Smooth muscle cell (in vitro differentiated cells): Measurements from ENCODE around the gene KSR2. TPM values are rescaled to one million over a fixed set of nuclear protein-coding genes. Genes with fewer than 3 reads are reported as not detected.

Source experiments
- DNase-seq: peaks from one replicate; lab custom pipeline; 2025; ENCODE audit not compliant: unreplicated experiment; lab: John Stamatoyannopoulos, UW
- H2AFZ ChIP-seq: fragments of 200-600 bp; sonication (generic); 2 replicates; pipeline ENCODE4 v1.6.0; 2016; ENCODE audit warnings: antibody characterized with exemption, low read depth, mild to moderate bottlenecking
- H3F3A ChIP-seq: fragments of 200-600 bp; sonication (generic); 2 replicates; pipeline ENCODE4 v1.6.0; 2017; ENCODE audit warnings: antibody characterized with exemption, low read depth
- H3K27ac ChIP-seq: fragments of 200-600 bp; sonication (generic); 2 replicates; pipeline ENCODE4 v1.5.1; 2016; ENCODE audit warnings: low read depth, mild to moderate bottlenecking
- H3K27me3 ChIP-seq: fragments of 200-600 bp; sonication (generic); 2 replicates; pipeline ENCODE4 v1.6.1; 2016; ENCODE audit warnings: low read depth, mild to moderate bottlenecking
- H3K36me3 ChIP-seq: fragments of 200-600 bp; sonication (generic); 2 replicates; pipeline ENCODE4 v1.5.1; 2016; ENCODE audit warnings: low read depth
- H3K4me1 ChIP-seq: fragments of 200-600 bp; sonication (generic); 2 replicates; pipeline ENCODE4 v1.5.1; 2016; ENCODE audit warnings: low read depth
- H3K4me2 ChIP-seq: fragments of 200-600 bp; sonication (generic); 2 replicates; pipeline ENCODE4 v1.6.0; 2016; ENCODE audit warnings: mild to moderate bottlenecking
- H3K4me3 ChIP-seq: fragments of 200-600 bp; sonication (generic); 2 replicates; pipeline ENCODE4 v1.5.1; 2016; ENCODE audit warnings: mild to moderate bottlenecking
- H3K79me2 ChIP-seq: fragments of 200-600 bp; sonication (generic); 2 replicates; pipeline ENCODE4 v1.6.0; 2016; ENCODE audit warnings: low read depth, mild to moderate bottlenecking
- H3K9ac ChIP-seq: fragments of 200-600 bp; sonication (generic); 2 replicates; pipeline ENCODE4 v1.6.0; 2016; ENCODE audit warnings: low read depth
- H3K9me3 ChIP-seq: fragments of 200-600 bp; sonication (generic); replicated peaks from 2 replicates; pipeline ENCODE4 v1.5.1; 2016; ENCODE audit warnings: low read depth
- H4K20me1 ChIP-seq: fragments of 200-600 bp; sonication (generic); 2 replicates; pipeline ENCODE4 v1.6.0; 2016; ENCODE audit warnings: low read depth
- CTCF ChIP-seq: fragments of 200-600 bp; sonication (generic); IDR thresholded peaks from 2 replicates; pipeline ENCODE4 v1.5.1; 2017; ENCODE audit warnings: borderline replicate concordance, mild to moderate bottlenecking, antibody characterized with exemption; ENCODE audit not compliant: insufficient read depth, poor library complexity, severe bottlenecking
- WGBS: methylation state at CpG from one replicate; pipeline ENCODE4 v1.1.7; 2016; ENCODE audit warnings: low lambda C conversion rate; 5-methylcytosine and 5-hydroxymethylcytosine counted together
- polyA plus RNA-seq: library from polyadenylated mRNA; unstranded; fragments of >200 nt; fragmentation: Nextera tagmentation; extraction: Ambion mirVana; gene quantifications from 2 replicates; pipeline ENCODE4 v1.2.1, GENCODE V29; 2016
- total RNA-seq: library from RNA; depleted of rRNA; stranded (reverse); fragments of >200 nt; gene quantifications from 2 replicates; pipeline ENCODE4 v1.2.3, GENCODE V29; 2014

Gene KSR2
- total and polyA plus RNA-seq, 2 experiments from 2014 or later: 0.04 TPM; not detected in 1

DNA sequence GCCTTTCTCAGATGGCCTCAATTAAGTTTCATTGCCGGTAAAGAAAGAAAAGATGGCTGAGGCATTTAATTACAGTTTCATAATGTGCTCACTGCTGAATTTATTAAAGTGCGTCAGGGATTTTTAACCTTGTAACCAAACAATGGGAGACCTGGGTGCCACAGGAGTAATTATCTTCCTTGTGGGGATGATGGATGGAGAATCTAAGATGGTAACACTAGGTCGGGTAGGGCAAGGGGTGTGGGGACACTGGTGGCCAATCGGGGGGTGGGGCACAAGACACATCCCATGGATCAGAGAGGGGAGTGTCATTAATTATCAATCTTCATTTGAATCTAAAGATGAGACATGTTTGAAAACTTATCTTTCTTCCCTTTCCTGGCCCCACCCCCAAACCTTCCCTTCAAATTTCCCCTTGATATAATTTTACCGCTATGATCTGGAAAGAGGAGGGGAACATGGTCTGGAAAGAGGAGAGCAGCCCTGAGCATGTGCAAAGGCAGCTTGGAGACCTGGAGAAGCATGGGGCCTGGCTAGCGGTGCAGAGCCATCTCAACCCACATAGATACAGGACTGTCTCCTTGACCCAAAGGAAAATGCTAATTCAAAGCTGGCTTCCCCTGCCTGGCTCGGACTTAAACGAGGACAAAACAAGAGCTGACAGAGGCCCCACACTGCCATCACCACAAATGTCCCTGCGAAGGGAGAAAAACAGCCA, 376.0 kb downstream of the KSR2 start:
- Histone ChIP-seq H3F3A (no peaks in the 10 kb centered on the region), H3K27me3 (no peaks in the 10 kb centered on the region), H3K27ac (no peak overlapping the region), H3K9ac (no peak overlapping the region), H3K9me3 (no peaks in the 10 kb centered on the region), H4K20me1 (no peaks in the 10 kb centered on the region), H3K4me1 (no peaks in the 10 kb centered on the region), H3K4me3 (no peak overlapping the region), H2AFZ (no peak overlapping the region), H3K36me3 (no peaks in the 10 kb centered on the region), H3K79me2 (no peaks in the 10 kb centered on the region), H3K4me2 (no peak overlapping the region)
- TF ChIP-seq CTCF: no peak
- WGBS: 80% methylated on average over 9 of the region's 9 CpGs
- no peak for DNase-seq

- Histone ChIP-seq H2AFZ (no peak overlapping the region), H3K27ac (no peak overlapping the region), H3K27me3 (peaks cover 1% of the 10 kb centered on the region), H3K9me3 (no peaks in the 10 kb centered on the region), H3K4me3 (no peak overlapping the region), H3K4me1 (no peaks in the 10 kb centered on the region), H3K9ac (no peak overlapping the region), H4K20me1 (no peaks in the 10 kb centered on the region), H3F3A (no peaks in the 10 kb centered on the region), H3K79me2 (no peaks in the 10 kb centered on the region), H3K36me3 (no peaks in the 10 kb centered on the region), H3K4me2 (no peak overlapping the region)
- no peak for TF ChIP-seq CTCF
- WGBS: 67% methylated on average over 2 of the region's 2 CpGs
- DNase-seq: no peak
These were observed 377.8 kb downstream of the KSR2 start for GRCh38 chr12:117590999-117591398.

DNA sequence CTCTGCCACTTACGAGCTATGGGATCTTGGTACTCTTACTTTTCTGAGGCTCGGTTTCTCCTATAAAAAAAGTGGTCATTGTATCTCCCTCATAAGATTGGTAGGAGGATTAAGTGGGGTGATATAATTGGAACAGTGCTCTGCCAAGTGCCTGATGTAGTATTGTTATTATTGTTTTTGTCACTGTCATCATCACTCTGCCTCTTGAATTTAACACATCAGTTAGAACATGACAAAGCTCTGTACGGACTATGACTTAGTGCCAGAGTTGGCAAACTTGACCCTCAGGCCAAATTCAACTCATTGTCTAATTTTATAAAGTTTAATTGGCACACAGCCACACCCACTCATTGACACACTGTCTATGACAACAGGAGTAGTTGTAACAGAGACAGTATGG, 378.4 kb downstream of the KSR2 start:
- no peaks in the 10 kb centered on the region for H3K36me3 ChIP-seq
- no peak overlapping the region for H3K27ac ChIP-seq
- no peak overlapping the region for H3K9ac ChIP-seq
- H3K27me3 ChIP-seq: peaks cover 7% of the 10 kb centered on the region
- H3K4me3 ChIP-seq: no peak overlapping the region
- TF ChIP-seq CTCF: no peak
- no peaks in the 10 kb centered on the region for H3K79me2 ChIP-seq
- no peak overlapping the region for H2AFZ ChIP-seq
- H3K4me2 ChIP-seq: no peak overlapping the region
- no peaks in the 10 kb centered on the region for H3K4me1 ChIP-seq
- DNase-seq: no peak
- no peaks in the 10 kb centered on the region for H3F3A ChIP-seq
- no peaks in the 10 kb centered on the region for H3K9me3 ChIP-seq
- WGBS: 91% methylated on average over 3 of the region's 3 CpGs
- no peaks in the 10 kb centered on the region for H4K20me1 ChIP-seq

- Histone ChIP-seq H3K9ac (no peak overlapping the region), H4K20me1 (no peaks in the 10 kb centered on the region), H3K27me3 (peaks cover 18% of the 10 kb centered on the region), H3K36me3 (no peaks in the 10 kb centered on the region), H3K4me1 (no peaks in the 10 kb centered on the region), H3F3A (no peaks in the 10 kb centered on the region), H3K79me2 (no peaks in the 10 kb centered on the region), H3K9me3 (no peaks in the 10 kb centered on the region), H3K27ac (no peak overlapping the region), H2AFZ (no peak overlapping the region), H3K4me3 (no peak overlapping the region), H3K4me2 (no peak overlapping the region)
- TF ChIP-seq CTCF: no peak
- no peak for DNase-seq
- 80% methylated on average over 1 of the region's 1 CpG for WGBS
These were observed 379.8 kb downstream of the KSR2 start for GRCh38 chr12:117589021-117589420.
